ENCODE measurements around the gene PDZRN4. TPM values are rescaled to one million over a fixed set of nuclear protein-coding genes. Genes with fewer than 3 reads are reported as not detected.

Gene PDZRN4
- total and polyA plus RNA-seq, 2 experiments from 2014 or later = 0.90 TPM; not detected in 1

DNA sequence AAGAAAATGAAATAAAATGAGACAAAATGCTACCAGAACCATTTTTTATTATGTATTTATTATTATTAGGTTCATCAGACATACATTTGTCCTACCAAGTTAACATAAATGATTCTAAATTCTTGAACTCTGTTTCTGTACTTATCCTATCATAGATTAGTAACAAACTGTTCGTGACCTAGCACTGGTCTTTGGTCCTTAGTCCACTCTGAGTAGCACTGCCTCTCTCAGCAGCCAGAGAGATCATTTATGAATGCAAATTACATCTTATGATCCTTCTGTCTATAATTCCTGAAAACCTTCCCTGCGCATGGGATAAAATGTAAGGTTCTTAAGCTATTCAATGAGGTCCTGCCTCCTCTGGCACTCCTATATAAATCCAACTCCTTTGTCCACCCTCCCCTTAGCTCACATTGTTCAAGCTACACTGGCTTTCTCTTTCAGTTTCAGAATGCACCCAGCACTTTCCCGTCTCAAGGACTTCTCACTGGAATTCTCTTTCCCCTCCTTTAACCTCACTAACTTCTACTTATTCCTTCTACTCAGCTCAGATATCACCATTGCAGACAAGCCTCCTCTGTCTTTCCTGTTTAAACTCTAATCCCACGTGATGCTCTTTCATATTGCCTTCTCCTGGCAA is 17.1 kb downstream of the PDZRN4 start (continued):
- TF ChIP-seq, protein P1, sequence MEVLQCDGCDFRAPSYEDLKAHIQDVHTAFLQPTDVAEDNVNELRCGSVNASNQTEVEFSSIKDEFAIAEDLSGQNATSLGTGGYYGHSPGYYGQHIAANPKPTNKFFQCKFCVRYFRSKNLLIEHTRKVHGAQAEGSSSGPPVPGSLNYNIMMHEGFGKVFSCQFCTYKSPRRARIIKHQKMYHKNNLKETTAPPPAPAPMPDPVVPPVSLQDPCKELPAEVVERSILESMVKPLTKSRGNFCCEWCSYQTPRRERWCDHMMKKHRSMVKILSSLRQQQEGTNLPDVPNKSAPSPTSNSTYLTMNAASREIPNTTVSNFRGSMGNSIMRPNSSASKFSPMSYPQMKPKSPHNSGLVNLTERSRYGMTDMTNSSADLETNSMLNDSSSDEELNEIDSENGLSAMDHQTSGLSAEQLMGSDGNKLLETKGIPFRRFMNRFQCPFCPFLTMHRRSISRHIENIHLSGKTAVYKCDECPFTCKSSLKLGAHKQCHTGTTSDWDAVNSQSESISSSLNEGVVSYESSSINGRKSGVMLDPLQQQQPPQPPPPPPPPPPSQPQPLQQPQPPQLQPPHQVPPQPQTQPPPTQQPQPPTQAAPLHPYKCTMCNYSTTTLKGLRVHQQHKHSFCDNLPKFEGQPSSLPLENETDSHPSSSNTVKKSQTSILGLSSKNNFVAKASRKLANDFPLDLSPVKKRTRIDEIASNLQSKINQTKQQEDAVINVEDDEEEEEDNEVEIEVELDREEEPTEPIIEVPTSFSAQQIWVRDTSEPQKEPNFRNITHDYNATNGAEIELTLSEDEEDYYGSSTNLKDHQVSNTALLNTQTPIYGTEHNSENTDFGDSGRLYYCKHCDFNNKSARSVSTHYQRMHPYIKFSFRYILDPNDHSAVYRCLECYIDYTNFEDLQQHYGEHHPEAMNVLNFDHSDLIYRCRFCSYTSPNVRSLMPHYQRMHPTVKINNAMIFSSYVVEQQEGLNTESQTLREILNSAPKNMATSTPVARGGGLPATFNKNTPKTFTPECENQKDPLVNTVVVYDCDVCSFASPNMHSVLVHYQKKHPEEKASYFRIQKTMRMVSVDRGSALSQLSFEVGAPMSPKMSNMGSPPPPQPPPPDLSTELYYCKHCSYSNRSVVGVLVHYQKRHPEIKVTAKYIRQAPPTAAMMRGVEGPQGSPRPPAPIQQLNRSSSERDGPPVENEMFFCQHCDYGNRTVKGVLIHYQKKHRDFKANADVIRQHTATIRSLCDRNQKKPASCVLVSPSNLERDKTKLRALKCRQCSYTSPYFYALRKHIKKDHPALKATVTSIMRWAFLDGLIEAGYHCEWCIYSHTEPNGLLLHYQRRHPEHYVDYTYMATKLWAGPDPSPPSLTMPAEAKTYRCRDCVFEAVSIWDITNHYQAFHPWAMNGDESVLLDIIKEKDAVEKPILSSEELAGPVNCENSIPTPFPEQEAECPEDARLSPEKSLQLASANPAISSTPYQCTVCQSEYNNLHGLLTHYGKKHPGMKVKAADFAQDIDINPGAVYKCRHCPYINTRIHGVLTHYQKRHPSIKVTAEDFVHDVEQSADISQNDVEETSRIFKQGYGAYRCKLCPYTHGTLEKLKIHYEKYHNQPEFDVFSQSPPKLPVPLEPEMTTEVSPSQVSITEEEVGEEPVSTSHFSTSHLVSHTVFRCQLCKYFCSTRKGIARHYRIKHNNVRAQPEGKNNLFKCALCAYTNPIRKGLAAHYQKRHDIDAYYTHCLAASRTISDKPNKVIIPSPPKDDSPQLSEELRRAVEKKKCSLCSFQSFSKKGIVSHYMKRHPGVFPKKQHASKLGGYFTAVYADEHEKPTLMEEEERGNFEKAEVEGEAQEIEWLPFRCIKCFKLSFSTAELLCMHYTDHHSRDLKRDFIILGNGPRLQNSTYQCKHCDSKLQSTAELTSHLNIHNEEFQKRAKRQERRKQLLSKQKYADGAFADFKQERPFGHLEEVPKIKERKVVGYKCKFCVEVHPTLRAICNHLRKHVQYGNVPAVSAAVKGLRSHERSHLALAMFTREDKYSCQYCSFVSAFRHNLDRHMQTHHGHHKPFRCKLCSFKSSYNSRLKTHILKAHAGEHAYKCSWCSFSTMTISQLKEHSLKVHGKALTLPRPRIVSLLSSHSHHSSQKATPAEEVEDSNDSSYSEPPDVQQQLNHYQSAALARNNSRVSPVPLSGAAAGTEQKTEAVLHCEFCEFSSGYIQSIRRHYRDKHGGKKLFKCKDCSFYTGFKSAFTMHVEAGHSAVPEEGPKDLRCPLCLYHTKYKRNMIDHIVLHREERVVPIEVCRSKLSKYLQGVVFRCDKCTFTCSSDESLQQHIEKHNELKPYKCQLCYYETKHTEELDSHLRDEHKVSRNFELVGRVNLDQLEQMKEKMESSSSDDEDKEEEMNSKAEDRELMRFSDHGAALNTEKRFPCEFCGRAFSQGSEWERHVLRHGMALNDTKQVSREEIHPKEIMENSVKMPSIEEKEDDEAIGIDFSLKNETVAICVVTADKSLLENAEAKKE (CRISPR knock-in tag; IDR thresholded peaks at IDR 0.05) = no peak
- TF ChIP-seq JUNB (IDR thresholded peaks at IDR 0.05; ENCODE audit: unreplicated experiment) (no peak), STAT1 (IDR thresholded peaks at IDR 0.05; ENCODE audit: unreplicated experiment) (no peak)

DNA sequence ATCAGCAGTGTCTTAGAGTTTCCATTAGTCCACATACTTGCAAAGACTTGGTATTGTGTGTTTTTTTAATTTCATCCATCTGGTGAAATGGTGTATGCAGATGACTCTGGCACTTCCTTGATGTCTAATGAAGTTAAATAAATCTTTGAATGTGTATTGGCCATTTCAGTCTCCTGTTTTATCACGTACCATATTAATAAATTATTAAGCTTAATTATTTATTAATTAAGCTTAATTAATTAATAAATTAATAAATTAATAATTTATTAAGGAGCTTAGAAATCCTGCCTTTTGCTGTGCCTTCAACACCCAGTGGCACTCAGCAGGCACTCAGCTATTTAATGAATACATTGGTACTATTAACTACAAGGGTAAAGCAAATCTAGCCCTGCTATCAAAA is 18.2 kb downstream of the PDZRN4 start:
- Mint-ChIP-seq H3K27ac (no peak overlapping the region), H3K4me1 (peaks cover 5% of the 10 kb centered on the region; the same call in 2 of the 3 replicates), H3K4me3 (no peak overlapping the region), H3K27me3 (ENCODE audit: insufficient read depth, low read depth, poor library complexity) (no peaks in the 10 kb centered on the region), H3K9me3 (no peaks in the 10 kb centered on the region), H3K36me3 (ENCODE audit: low read depth) (no peaks in the 10 kb centered on the region)
- Histone ChIP-seq H3K36me3 (ENCODE audit: insufficient read depth) (no peaks in the 10 kb centered on the region), H3K4me1 (ENCODE audit: insufficient read depth) (no peaks in the 10 kb centered on the region), H3F3A (replicated peaks; ENCODE audit: low read depth) (no peaks in the 10 kb centered on the region), H3K79me2 (replicated peaks; ENCODE audit: insufficient read depth) (no peaks in the 10 kb centered on the region), H2AFZ (no peak overlapping the region), H3K4me2 (no peak overlapping the region), H3K27ac (ENCODE audit: low read depth) (no peak overlapping the region), H3K9me2 (ENCODE audit: insufficient read depth) (no peaks in the 10 kb centered on the region), H4K20me1 (replicated peaks; ENCODE audit: insufficient read depth) (no peaks in the 10 kb centered on the region), H3K4me3 (no peak overlapping the region), H3K27me3 (ENCODE audit: insufficient read depth) (no peaks in the 10 kb centered on the region)
- ATAC-seq = no peak
- DNase-seq (ENCODE audit: low spot score) = no peak
- TF ChIP-seq POLR2AphosphoS5 (IDR thresholded peaks at IDR 0.05; ENCODE audit: low read depth) (no peak), NANOG (IDR thresholded peaks at IDR 0.05; ENCODE audit: borderline replicate concordance) (no peak), EZH2 (IDR thresholded peaks at IDR 0.05; ENCODE audit: low read depth, unreplicated experiment) (no peak)
- TF ChIP-seq, protein P2, sequence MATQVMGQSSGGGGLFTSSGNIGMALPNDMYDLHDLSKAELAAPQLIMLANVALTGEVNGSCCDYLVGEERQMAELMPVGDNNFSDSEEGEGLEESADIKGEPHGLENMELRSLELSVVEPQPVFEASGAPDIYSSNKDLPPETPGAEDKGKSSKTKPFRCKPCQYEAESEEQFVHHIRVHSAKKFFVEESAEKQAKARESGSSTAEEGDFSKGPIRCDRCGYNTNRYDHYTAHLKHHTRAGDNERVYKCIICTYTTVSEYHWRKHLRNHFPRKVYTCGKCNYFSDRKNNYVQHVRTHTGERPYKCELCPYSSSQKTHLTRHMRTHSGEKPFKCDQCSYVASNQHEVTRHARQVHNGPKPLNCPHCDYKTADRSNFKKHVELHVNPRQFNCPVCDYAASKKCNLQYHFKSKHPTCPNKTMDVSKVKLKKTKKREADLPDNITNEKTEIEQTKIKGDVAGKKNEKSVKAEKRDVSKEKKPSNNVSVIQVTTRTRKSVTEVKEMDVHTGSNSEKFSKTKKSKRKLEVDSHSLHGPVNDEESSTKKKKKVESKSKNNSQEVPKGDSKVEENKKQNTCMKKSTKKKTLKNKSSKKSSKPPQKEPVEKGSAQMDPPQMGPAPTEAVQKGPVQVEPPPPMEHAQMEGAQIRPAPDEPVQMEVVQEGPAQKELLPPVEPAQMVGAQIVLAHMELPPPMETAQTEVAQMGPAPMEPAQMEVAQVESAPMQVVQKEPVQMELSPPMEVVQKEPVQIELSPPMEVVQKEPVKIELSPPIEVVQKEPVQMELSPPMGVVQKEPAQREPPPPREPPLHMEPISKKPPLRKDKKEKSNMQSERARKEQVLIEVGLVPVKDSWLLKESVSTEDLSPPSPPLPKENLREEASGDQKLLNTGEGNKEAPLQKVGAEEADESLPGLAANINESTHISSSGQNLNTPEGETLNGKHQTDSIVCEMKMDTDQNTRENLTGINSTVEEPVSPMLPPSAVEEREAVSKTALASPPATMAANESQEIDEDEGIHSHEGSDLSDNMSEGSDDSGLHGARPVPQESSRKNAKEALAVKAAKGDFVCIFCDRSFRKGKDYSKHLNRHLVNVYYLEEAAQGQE (IDR thresholded peaks at IDR 0.05; ENCODE audit: unreplicated experiment) = no peak
